HEK293 (cell line): Measurements from ENCODE around the gene GRB7.
A peak's percentile ranks its signal among the peaks of the same experiment; 100 is the strongest.

Source experiments
- CTCF ChIA-PET: fragments of 350-600 bp; formaldehyde crosslinking; extraction: SDS; loops from one replicate; lab custom pipeline; 2021; ENCODE audit warnings: antibody characterized with exemption; lab: Yijun Ruan, JAX
- POLR2A ChIA-PET: fragments of 300-600 bp; formaldehyde crosslinking; extraction: SDS; loops from one replicate; lab custom pipeline; 2020; ENCODE audit warnings: antibody characterized with exemption, inconsistent platforms; lab: Yijun Ruan, JAX
- H3K27ac ChIP-seq: fragments of 200-500 bp; sonication (Bioruptor generic); 2 replicates; pipeline ENCODE4 v1.5.1; 2014; ENCODE audit warnings: low read depth, low read length, control low read depth, inconsistent platforms; ENCODE audit errors: extremely low read depth
- H3K36me3 ChIP-seq, 2 experiments: fragments of 200-500 bp in 1 of 2; sonication (Bioruptor generic) in 1 of 2; 1 replicate in 1 of 2; 2 replicates in 1 of 2; pipeline ENCODE4 v1.5.1; 2014 to 2017; ENCODE audit warnings: inconsistent platforms in 2 of 2, low read length in 2 of 2; ENCODE audit not compliant: control insufficient read depth in 2 of 2, insufficient read depth in 1 of 2
- H3K4me1 ChIP-seq: fragments of 200-500 bp; sonication (Bioruptor generic); 2 replicates; pipeline ENCODE4 v1.5.1; 2014; ENCODE audit warnings: mild to moderate bottlenecking, low read length, inconsistent platforms; ENCODE audit not compliant: control insufficient read depth, insufficient read depth
- H3K4me3 ChIP-seq: 2 replicates; pipeline ENCODE4 v1.5.1; 2011; ENCODE audit warnings: low read depth, mild to moderate bottlenecking, control low read depth, low read length, moderate library complexity
- H3K9me3 ChIP-seq: fragments of 200-500 bp; sonication (Bioruptor generic); 2 replicates; pipeline ENCODE4 v1.5.1; 2014; ENCODE audit warnings: low read depth, low read length, inconsistent platforms; ENCODE audit not compliant: control insufficient read depth, insufficient read depth
- EGR2 ChIP-seq: fragments of 450-650 bp; formaldehyde crosslinking; IDR thresholded peaks from 2 replicates; pipeline ENCODE4 v1.5.1; 2016; ENCODE audit warnings: low read depth, missing biosample characterization, missing genetic modification characterization
- GLIS1 ChIP-seq: fragments of 450-650 bp; formaldehyde crosslinking; IDR thresholded peaks from 2 replicates; pipeline ENCODE4 v1.5.1; 2016; ENCODE audit warnings: missing biosample characterization, missing genetic modification characterization
- GLIS2 ChIP-seq: fragments of 450-650 bp; formaldehyde crosslinking; IDR thresholded peaks from 2 replicates; pipeline ENCODE4 v1.5.1; 2016; ENCODE audit warnings: missing biosample characterization, missing genetic modification characterization
- HOXA7 ChIP-seq: sonication (generic); formaldehyde crosslinking; IDR thresholded peaks from 2 replicates; pipeline ENCODE4 v1.8.1; 2022; ENCODE audit warnings: missing genetic modification reagents, borderline replicate concordance
- IKZF3 ChIP-seq: fragments of 450-650 bp; IDR thresholded peaks from 2 replicates; pipeline ENCODE4 v1.5.0; 2018; ENCODE audit warnings: missing biosample characterization, mild to moderate bottlenecking, missing genetic modification characterization, moderate library complexity
- PATZ1 ChIP-seq: fragments of 450-650 bp; formaldehyde crosslinking; IDR thresholded peaks from 2 replicates; pipeline ENCODE4 v1.5.1; 2016; ENCODE audit warnings: missing biosample characterization, missing genetic modification characterization
- ZBTB17 ChIP-seq: fragments of 450-650 bp; formaldehyde crosslinking; IDR thresholded peaks from 2 replicates; pipeline ENCODE4 v1.5.1; 2016; ENCODE audit warnings: missing biosample characterization, missing genetic modification characterization
- ZBTB48 ChIP-seq: fragments of 450-650 bp; formaldehyde crosslinking; IDR thresholded peaks from 2 replicates; pipeline ENCODE4 v1.5.1; 2016; ENCODE audit warnings: missing biosample characterization, missing genetic modification characterization
- ZFHX2 ChIP-seq: fragments of 450-650 bp; formaldehyde crosslinking; conservative IDR thresholded peaks from 2 replicates; pipeline ENCODE4 v1.5.1; 2016; ENCODE audit warnings: missing biosample characterization, missing genetic modification characterization
- ZIC2 ChIP-seq: fragments of 450-650 bp; formaldehyde crosslinking; IDR thresholded peaks from 2 replicates; pipeline ENCODE4 v1.5.1; 2016; ENCODE audit warnings: missing biosample characterization, missing genetic modification characterization
- ZNF10 ChIP-seq: fragments of 450-650 bp; formaldehyde crosslinking; IDR thresholded peaks from 2 replicates; pipeline ENCODE4 v1.5.1; 2017; ENCODE audit warnings: missing biosample characterization, missing genetic modification characterization
- ZNF394 ChIP-seq: fragments of 450-650 bp; formaldehyde crosslinking; IDR thresholded peaks from 2 replicates; pipeline ENCODE4 v1.5.1; 2016; ENCODE audit warnings: missing biosample characterization, missing genetic modification characterization, mild to moderate bottlenecking, moderate library complexity, borderline replicate concordance
- ZNF600 ChIP-seq: fragments of 450-650 bp; formaldehyde crosslinking; IDR thresholded peaks from 2 replicates; pipeline ENCODE4 v1.5.1; 2016; ENCODE audit warnings: missing biosample characterization, missing genetic modification characterization
- ZNF623 ChIP-seq: fragments of 450-650 bp; formaldehyde crosslinking; IDR thresholded peaks from 2 replicates; pipeline ENCODE4 v1.5.1; 2016; ENCODE audit warnings: missing biosample characterization, missing genetic modification characterization
- ZNF654 ChIP-seq: fragments of 450-650 bp; formaldehyde crosslinking; IDR thresholded peaks from 2 replicates; pipeline ENCODE4 v1.5.1; 2016; ENCODE audit warnings: low read depth, missing biosample characterization, missing genetic modification characterization
- ZNF692 ChIP-seq: fragments of 450-650 bp; formaldehyde crosslinking; IDR thresholded peaks from 2 replicates; pipeline ENCODE4 v1.5.1; 2016; ENCODE audit warnings: missing biosample characterization, missing genetic modification characterization
- ZSCAN18 ChIP-seq: fragments of 450-650 bp; formaldehyde crosslinking; IDR thresholded peaks from 2 replicates; pipeline ENCODE4 v1.5.1; 2016; ENCODE audit warnings: missing biosample characterization, missing genetic modification characterization

The GRB7 gene

GRCh38 chr17:39700148-39700987, 37.4 kb upstream of the GRB7 start (continued):
- peak; percentile 88 for TF ChIP-seq PATZ1 (tag by site-specific recombination)

- peak; percentile 51; the same call in 1 of the 2 replicates for TF ChIP-seq EGR2 (tag by site-specific recombination)
- no peak for TF ChIP-seq ZSCAN18 (tag by site-specific recombination)
- 0 out of 2 replicates have a peak, but pooled peaks have one; percentile 29 for TF ChIP-seq ZNF600 (tag by site-specific recombination)
- peak; percentile 23; the same call in 1 of the 2 replicates for TF ChIP-seq ZIC2
- TF ChIP-seq GLIS2 (tag by site-specific recombination) = peak; percentile 28; the same call in 1 of the 2 replicates
- 0 out of 2 replicates have a peak, but pooled peaks have one; percentile 19 for TF ChIP-seq ZBTB48
- TF ChIP-seq ZFHX2 = peak; percentile 78
- no peak for TF ChIP-seq ZNF623 (tag by site-specific recombination)
- no peak for TF ChIP-seq HOXA7 (CRISPR knock-in tag)
- TF ChIP-seq GLIS1 (tag by site-specific recombination) = peak; percentile 70
- TF ChIP-seq ZNF654 (tag by site-specific recombination) = no peak
- no peak overlapping the region for H3K27ac ChIP-seq
These were observed 36.5 kb upstream of the GRB7 start for GRCh38 chr17:39701012-39701783.

GRCh38 chr17:39701784-39702422, 35.8 kb upstream of the GRB7 start:
- peaks cover 0 to 23% of the 10 kb centered on the region in 2 experiments; a peak in 1 of 3 replicates for H3K36me3 ChIP-seq
- TF ChIP-seq ZNF10 (tag by site-specific recombination) = peak; percentile 44; the same call in 1 of the 2 replicates
- TF ChIP-seq ZNF394 (tag by site-specific recombination) = peak; percentile 62; the same call in 1 of the 2 replicates
- TF ChIP-seq ZBTB17 = peak; percentile 64
- 0 out of 2 replicates have a peak, but pooled peaks have one; percentile 20 for TF ChIP-seq IKZF3
- no peak for TF ChIP-seq ZNF692 (tag by site-specific recombination)
- TF ChIP-seq, all 188 proteins: peak for 4
- ChIA-PET POLR2A (interaction anchor here (0.6 kb wide), 1 partner anchor 218 kb away, joined by 6 read pairs; no protein-coding TSS in a partner anchor), CTCF (interaction anchor here (0.5 to 3.4 kb wide), 6 partner anchors 9 to 97 kb away, joined by 3 to 22 read pairs (median 3); partner anchors contain the start of genes MIEN1 and PNMT)
- Histone ChIP-seq H3K27ac (no peak overlapping the region), H3K4me3 (no peak overlapping the region), H3K9me3 (no peaks in the 10 kb centered on the region), H3K4me1 (peaks cover 13% of the 10 kb centered on the region; the same call in 1 of the 2 replicates)

More at GRCh38 chr17:39701012-39701783, 36.5 kb upstream of the GRB7 start:
- Histone ChIP-seq H3K4me3 (peak overlapping the region; percentile 81), H3K9me3 (no peaks in the 10 kb centered on the region), H3K4me1 (peaks cover 13% of the 10 kb centered on the region; the same call in 1 of the 2 replicates), H3K36me3 (peaks cover 0 to 22% of the 10 kb centered on the region in 2 experiments; a peak in 1 of 3 replicates)
- POLR2A ChIA-PET = interaction anchor here (0.7 to 2.4 kb wide), 6 partner anchors 14 to 291 kb away, joined by 3 to 42 read pairs (median 11); partner anchors contain the start of genes MIEN1, PGAP3 and PNMT
- CTCF ChIA-PET = interaction anchor here (0.5 to 3.5 kb wide), 9 partner anchors 10 to 78 kb away, joined by 3 to 22 read pairs (median 4); partner anchors contain the start of genes MIEN1, PGAP3 and PNMT
